Kidney (tissue), 14 donors: ENCODE measurements around the gene FGFR2. TPM values are rescaled to one million over a fixed set of nuclear protein-coding genes. Genes with fewer than 3 reads are reported as not detected.
A peak's percentile ranks its signal among the peaks of the same experiment; 100 is the strongest.

ENCODE experiments used
- DNase-seq, 5 donors: peaks; one replicate each; pipeline ENCODE4 v3.0.0-alpha.2; 2013 to 2020
- FAIRE-seq: peaks from 2 replicates; lab custom pipeline; 2012; peaks lifted over from hg19 to GRCh38; lab: Jason Lieb, UNC
- H3K27ac ChIP-seq, 2 donors: one replicate each; pipeline ENCODE4 v1.7.0; 2013; ENCODE audit warnings: low read depth in 2 of 2, low read length in 2 of 2, inconsistent platforms in 1 of 2
- H3K27me3 ChIP-seq: one replicate; pipeline ENCODE4 v1.7.1; 2013; ENCODE audit warnings: low read length, inconsistent platforms; ENCODE audit not compliant: control insufficient read depth, insufficient read depth
- H3K36me3 ChIP-seq, 3 donors: one replicate each; pipeline versions ENCODE4 v1.7.0 to v1.7.1; 2013; ENCODE audit warnings: low read length in 3 of 3, control low read depth in 1 of 3, inconsistent platforms in 1 of 3; ENCODE audit not compliant: insufficient read depth in 3 of 3, control insufficient read depth in 2 of 3
- H3K4me1 ChIP-seq, 3 donors: one replicate each; pipeline versions ENCODE4 v1.7.0 to v1.7.1; 2013; ENCODE audit warnings: low read length in 3 of 3, inconsistent platforms in 1 of 3, low read depth in 1 of 3; ENCODE audit not compliant: control insufficient read depth in 2 of 3, insufficient read depth in 2 of 3
- H3K4me3 ChIP-seq, 3 donors: one replicate each; pipeline versions ENCODE4 v1.7.0 to v1.8.1; 2013; ENCODE audit warnings: low read length in 3 of 3, control low read depth in 1 of 3, inconsistent platforms in 1 of 3
- H3K9ac ChIP-seq, 3 donors: one replicate each; pipeline versions ENCODE4 v1.7.0 to v1.7.1; 2013; ENCODE audit warnings: low read length in 3 of 3, control low read depth in 1 of 3, inconsistent platforms in 1 of 3
- H3K9me3 ChIP-seq, 3 donors: one replicate each; pipeline versions ENCODE4 v1.7.0 to v1.7.1; 2013; ENCODE audit warnings: low read length in 3 of 3, control low read depth in 1 of 3, inconsistent platforms in 1 of 3; ENCODE audit not compliant: control insufficient read depth in 2 of 3, insufficient read depth in 1 of 3
- CTCF ChIP-seq: IDR thresholded peaks from 3 replicates; pipeline ENCODE4 v1.5.1; 2012; ENCODE audit warnings: mild to moderate bottlenecking, moderate library complexity, borderline replicate concordance; ENCODE audit not compliant: insufficient read depth; ENCODE audit errors: extremely low read depth
- intact Hi-C: fragments of 100-400 bp; cut with DNase I; formaldehyde crosslinking; loops from one replicate; pipeline ENCODE4 v1.11.1; 2022
- polyA plus RNA-seq: library from polyadenylated mRNA; stranded (reverse); fragments of 350-450 nt; fragmentation: Illumina TruSeq; extraction: RNeasy Lipid Tissue Mini Kit (QIAGEN cat#74804); gene quantifications from one replicate; pipeline ENCODE4 v1.2.3, GENCODE V29; 2014; ENCODE audit warnings: low read depth, low replicate concordance; ENCODE audit not compliant: insufficient read depth
- total RNA-seq: library from RNA; stranded (reverse); fragmentation: NEBNext Ultra II Directional; extraction: Animal tissue kit (Norgen Biotek cat#: 25700); gene quantifications from one replicate; pipeline ENCODE4 v1.2.1, GENCODE V29; 2021
- donor health status: control.
- donor health status: control.
- donor health status: control.
- donor health status: control.
- donor health status: control.
- donor health status: DM: yes; HTN: yes; CAD: no.
- donor health status: Normal renal cell carcinoma (clear cell type).

The FGFR2 gene
- total and polyA plus RNA-seq, 2 donors from 2014 or later = 20.2 to 59.4 TPM

GRCh38 chr10:121553511-121554264 is 44.6 kb downstream of the FGFR2 start:
- Histone ChIP-seq H3K9me3 (no peaks in the 10 kb centered on the region), H3K4me3 (no peak overlapping the region), H3K36me3 (peaks cover 4 to 11% (median 7%) of the 10 kb centered on the region in 3 donors), H3K27me3 (no peaks in the 10 kb centered on the region), H3K9ac (no peak overlapping the region), H3K4me1 (peaks cover 0 to 9% (median 3%) of the 10 kb centered on the region in 3 donors), H3K27ac (peak overlapping the region; percentile 26 to 40)
- TF ChIP-seq CTCF = no peak
- DNase-seq = peak; percentile 63 to 84 (median 80)
- intact Hi-C loops = no loop called here
- no peak for FAIRE-seq

- intact Hi-C loops = no loop called here
- DNase-seq (no peak), FAIRE-seq (no peak)
- Histone ChIP-seq H3K4me1 (peaks cover 0 to 9% (median 3%) of the 10 kb centered on the region in 3 donors), H3K36me3 (peaks cover 4 to 11% (median 7%) of the 10 kb centered on the region in 3 donors), H3K27me3 (no peaks in the 10 kb centered on the region), H3K9me3 (no peaks in the 10 kb centered on the region), H3K4me3 (no peak overlapping the region), H3K9ac (no peak overlapping the region), H3K27ac (no peak overlapping the region)
- no peak for TF ChIP-seq CTCF
These were observed 45.5 kb downstream of the FGFR2 start for GRCh38 chr10:121552746-121553145.

DNA sequence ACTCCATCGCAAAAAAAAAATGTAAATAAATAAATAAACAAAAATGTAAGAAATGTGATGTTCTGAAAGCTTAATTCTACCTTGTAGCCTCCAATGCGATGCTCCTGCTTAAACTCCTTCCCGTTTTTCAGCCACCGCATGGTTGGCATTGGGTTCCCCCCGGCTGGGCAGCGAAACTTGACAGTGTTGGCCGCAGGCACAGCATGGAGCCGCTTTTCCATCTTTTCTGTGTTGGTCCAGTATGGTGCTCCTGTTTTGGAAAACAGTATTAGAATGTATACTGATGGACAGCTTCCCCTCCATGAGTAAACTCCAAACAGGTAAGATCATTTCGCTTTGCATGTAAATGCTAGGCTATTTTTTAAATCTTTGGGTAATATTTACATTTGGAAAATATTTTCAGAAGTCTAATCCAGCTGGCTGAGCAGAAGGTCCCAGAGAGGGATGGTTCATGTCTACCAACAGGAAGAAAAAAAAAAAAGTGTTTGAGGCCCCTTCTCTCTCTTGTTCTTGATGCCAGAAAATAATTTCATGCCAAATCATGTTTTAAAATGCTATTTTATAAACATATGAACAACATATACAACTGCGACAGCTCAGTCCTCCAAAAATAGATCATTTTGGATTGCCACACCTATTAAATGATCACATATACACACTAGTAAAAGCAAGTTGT is 46.9 kb downstream of the FGFR2 start:
- no peak for DNase-seq
- no peak overlapping the region for H3K27ac ChIP-seq

More for the DNA sequence above, 46.9 kb downstream of the FGFR2 start:
- Histone ChIP-seq H3K9ac (no peak overlapping the region), H3K36me3 (peaks cover 4 to 11% (median 7%) of the 10 kb centered on the region in 3 donors), H3K4me3 (no peak overlapping the region), H3K4me1 (peaks cover 0 to 4% (median under 1%) of the 10 kb centered on the region in 3 donors), H3K9me3 (no peaks in the 10 kb centered on the region), H3K27me3 (no peaks in the 10 kb centered on the region)
- no peak for FAIRE-seq
- intact Hi-C loops = no loop called here
- TF ChIP-seq CTCF = no peak
